Measurements from ENCODE around the gene KANSL1. TPM values are rescaled to one million over a fixed set of nuclear protein-coding genes. Genes with fewer than 3 reads are reported as not detected.

KANSL1 gene
- total RNA-seq, 2 experiments from 2014 or later = 54.4 to 55.3 TPM

DNA sequence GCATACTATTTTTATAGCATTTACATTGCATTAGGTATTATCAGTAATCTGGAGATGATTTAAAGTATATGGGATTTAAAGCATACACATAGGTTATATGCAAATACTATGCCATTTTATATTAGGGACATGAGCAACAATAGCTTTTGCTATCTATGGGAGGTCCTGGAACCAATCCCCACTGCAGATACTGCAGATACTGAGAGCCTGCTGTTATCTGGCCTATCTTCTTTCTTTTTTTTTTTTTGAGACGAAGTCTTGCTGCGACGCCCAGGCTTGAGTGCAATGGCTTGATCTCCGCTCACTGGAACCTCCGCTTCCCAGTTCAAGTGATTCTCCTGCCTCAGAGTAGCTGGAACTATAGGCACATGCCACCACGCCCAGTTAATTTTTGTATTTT lies 156.7 kb downstream of the KANSL1 start:
- Mint-ChIP-seq H3K4me3 (no peak overlapping the region), H3K9me3 (no peaks in the 10 kb centered on the region), H3K27me3 (no peaks in the 10 kb centered on the region), H3K4me1 (ENCODE audit: low read depth) (peaks cover 15% of the 10 kb centered on the region), H3K27ac (peak overlapping the region; percentile 49), H3K36me3 (ENCODE audit: low read depth) (peaks cover 48% of the 10 kb centered on the region)
- DNase-seq (no peak), ATAC-seq (no peak)
- intact Hi-C loops (cut with micrococcal nuclease) = no loop called here
- TF ChIP-seq, protein P1, sequence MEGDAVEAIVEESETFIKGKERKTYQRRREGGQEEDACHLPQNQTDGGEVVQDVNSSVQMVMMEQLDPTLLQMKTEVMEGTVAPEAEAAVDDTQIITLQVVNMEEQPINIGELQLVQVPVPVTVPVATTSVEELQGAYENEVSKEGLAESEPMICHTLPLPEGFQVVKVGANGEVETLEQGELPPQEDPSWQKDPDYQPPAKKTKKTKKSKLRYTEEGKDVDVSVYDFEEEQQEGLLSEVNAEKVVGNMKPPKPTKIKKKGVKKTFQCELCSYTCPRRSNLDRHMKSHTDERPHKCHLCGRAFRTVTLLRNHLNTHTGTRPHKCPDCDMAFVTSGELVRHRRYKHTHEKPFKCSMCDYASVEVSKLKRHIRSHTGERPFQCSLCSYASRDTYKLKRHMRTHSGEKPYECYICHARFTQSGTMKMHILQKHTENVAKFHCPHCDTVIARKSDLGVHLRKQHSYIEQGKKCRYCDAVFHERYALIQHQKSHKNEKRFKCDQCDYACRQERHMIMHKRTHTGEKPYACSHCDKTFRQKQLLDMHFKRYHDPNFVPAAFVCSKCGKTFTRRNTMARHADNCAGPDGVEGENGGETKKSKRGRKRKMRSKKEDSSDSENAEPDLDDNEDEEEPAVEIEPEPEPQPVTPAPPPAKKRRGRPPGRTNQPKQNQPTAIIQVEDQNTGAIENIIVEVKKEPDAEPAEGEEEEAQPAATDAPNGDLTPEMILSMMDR (IDR thresholded peaks at IDR 0.05) = no peak
- CTCF ChIA-PET = interaction anchor here (4.6 kb wide), 1 partner anchor 8 kb away, joined by 30 read pairs; no protein-coding TSS in a partner anchor
- POLR2A ChIA-PET = interaction anchor here (0.6 kb wide), 2 partner anchors 46 to 141 kb away, joined by 3 to 4 read pairs; no protein-coding TSS in a partner anchor

DNA sequence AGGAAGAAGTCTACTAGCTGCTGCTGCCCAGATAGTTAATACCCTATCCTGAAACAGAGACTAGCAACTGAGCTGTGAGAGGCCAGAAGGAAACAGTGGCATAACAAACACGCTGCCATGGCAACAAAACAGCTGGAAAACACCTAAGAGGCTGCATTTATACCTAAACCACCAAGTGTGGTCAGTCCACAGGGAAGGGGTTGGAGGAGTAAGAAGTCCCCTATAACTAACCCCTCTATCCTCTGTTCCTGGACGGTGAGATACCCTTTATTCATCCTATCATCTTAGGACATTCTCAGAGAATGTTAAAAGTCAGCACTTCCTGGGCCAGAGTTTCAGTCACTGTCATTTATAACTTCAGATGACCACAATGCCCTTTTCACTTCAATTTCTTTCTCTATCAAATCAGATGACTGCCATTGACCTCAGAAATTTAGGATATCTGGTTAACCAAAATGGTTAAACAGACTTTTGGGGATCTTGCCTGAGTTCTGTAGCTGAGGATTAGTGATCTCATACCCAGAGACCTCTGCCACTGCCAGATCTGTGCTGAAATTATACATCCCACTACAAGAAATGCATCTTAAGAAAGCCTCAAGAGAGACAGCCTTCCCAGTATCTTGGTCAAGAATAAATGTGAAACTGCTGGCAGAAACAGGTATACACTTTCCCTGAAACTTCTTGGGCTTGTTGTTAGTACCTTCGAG lies 158.0 kb downstream of the KANSL1 start:
- DNase-seq = peak; percentile 58
- Mint-ChIP-seq H3K27ac (peak overlapping the region; percentile 37), H3K27me3 (no peaks in the 10 kb centered on the region), H3K36me3 (ENCODE audit: low read depth) (peaks cover 54% of the 10 kb centered on the region), H3K4me1 (ENCODE audit: low read depth) (peaks cover 15% of the 10 kb centered on the region), H3K9me3 (no peaks in the 10 kb centered on the region), H3K4me3 (no peak overlapping the region)
- intact Hi-C loops (cut with micrococcal nuclease) = no loop called here
- ATAC-seq = peak; percentile 60
- ChIA-PET POLR2A (no interaction called here), CTCF (interaction anchor here (1.0 to 4.6 kb wide), 3 partner anchors 9 to 178 kb away, joined by 3 to 30 read pairs (median 3); no protein-coding TSS in a partner anchor)
- TF ChIP-seq, protein P1 (IDR thresholded peaks at IDR 0.05) = no peak

DNA sequence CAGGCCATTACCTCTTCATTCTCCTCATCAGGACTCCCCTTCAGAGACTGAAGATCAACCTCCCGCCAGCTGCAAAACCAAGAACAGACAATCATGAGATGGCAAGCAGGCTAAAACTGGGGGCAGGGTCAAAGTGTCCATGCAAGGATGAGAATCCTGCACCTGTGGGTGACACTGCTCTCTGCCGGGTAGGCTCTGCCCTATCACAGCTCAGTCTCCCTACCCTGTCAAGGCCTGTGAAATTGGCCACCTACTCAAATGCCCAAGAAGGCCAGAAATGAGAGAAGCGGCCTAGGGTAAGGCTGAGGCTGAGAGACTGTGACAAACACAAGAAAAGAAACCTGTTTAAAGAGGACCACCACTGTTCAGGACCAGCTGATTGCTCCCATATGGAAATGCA lies 159.8 kb downstream of the KANSL1 start:
- Mint-ChIP-seq H3K4me1 (ENCODE audit: low read depth) (peaks cover 21% of the 10 kb centered on the region), H3K4me3 (no peak overlapping the region), H3K36me3 (ENCODE audit: low read depth) (peaks cover 53% of the 10 kb centered on the region), H3K9me3 (no peaks in the 10 kb centered on the region), H3K27me3 (no peaks in the 10 kb centered on the region), H3K27ac (no peak overlapping the region)
- TF ChIP-seq, protein P1 (IDR thresholded peaks at IDR 0.05) = no peak
- CTCF ChIA-PET = interaction anchor here (1.1 to 4.6 kb wide), 4 partner anchors 9 to 86 kb away, joined by 3 to 30 read pairs (median 4); no protein-coding TSS in a partner anchor
- no peak for DNase-seq
- no peak for ATAC-seq
- intact Hi-C loops (cut with micrococcal nuclease) = no loop called here
- POLR2A ChIA-PET = interaction anchor here (0.6 to 1.4 kb wide), 4 partner anchors 10 to 163 kb away, joined by 3 to 4 read pairs (median 3); no protein-coding TSS in a partner anchor

DNA sequence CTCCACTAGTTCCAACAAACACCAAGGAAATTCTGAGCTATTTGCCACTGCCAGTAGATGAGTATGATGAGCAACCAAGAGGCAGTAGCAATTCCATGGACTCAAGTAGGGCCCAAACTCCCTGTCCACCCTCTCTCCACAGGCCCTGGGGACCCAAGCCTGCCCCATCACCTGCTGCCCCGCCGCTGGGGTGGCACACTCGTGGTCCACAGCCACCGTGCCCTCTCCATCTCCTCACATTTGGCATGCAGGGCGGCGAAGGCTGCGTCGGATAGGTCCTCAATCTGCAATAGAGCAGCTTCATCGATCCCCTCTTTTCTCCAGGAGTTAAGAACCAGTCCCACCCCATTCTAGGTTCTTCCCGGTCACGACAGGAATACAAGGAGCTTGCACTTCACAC lies 160.3 kb downstream of the KANSL1 start:
- ChIA-PET CTCF (interaction anchor here (0.8 to 4.6 kb wide), 4 partner anchors 10 to 180 kb away, joined by 3 to 30 read pairs (median 4); no protein-coding TSS in a partner anchor), POLR2A (interaction anchor here (0.6 to 1.4 kb wide), 3 partner anchors 11 to 164 kb away, joined by 3 to 4 read pairs (median 3); no protein-coding TSS in a partner anchor)
- TF ChIP-seq, protein P1 (IDR thresholded peaks at IDR 0.05) = no peak
- H3K27ac Mint-ChIP-seq = no peak overlapping the region
- peaks cover 48% of the 10 kb centered on the region for H3K36me3 Mint-ChIP-seq (ENCODE audit: low read depth)
- intact Hi-C loops (cut with micrococcal nuclease) = no loop called here
- H3K4me1 Mint-ChIP-seq (ENCODE audit: low read depth) = peaks cover 24% of the 10 kb centered on the region
- no peak overlapping the region for H3K4me3 Mint-ChIP-seq
- ATAC-seq (no peak), DNase-seq (no peak)
- no peaks in the 10 kb centered on the region for H3K27me3 Mint-ChIP-seq
- H3K9me3 Mint-ChIP-seq = no peaks in the 10 kb centered on the region

DNA sequence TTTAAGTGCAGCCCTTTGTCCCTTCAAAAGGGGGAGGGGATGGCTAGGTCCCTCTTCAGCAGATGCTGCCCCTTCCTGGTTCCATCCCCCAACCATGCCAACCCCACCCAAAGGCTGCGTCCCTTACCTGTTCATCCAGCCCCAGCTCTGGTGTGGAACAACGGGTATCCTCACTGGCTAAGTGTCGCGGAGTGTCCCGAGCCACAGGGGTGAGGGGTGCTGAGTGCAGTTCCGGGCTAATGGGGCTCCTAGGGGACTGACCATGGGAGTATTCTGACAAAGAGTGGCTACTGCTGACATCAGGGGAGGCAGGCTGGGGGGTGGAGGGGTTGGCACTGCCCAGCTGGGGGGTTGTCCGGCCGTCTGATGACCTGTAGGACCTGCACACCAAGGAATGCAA lies 161.3 kb downstream of the KANSL1 start:
- H3K9me3 Mint-ChIP-seq = no peaks in the 10 kb centered on the region
- no peaks in the 10 kb centered on the region for H3K27me3 Mint-ChIP-seq
- TF ChIP-seq, protein P1 (IDR thresholded peaks at IDR 0.05) = no peak
- H3K4me3 Mint-ChIP-seq = no peak overlapping the region
- POLR2A ChIA-PET = interaction anchor here (1.3 kb wide), 1 partner anchor 12 kb away, joined by 3 read pairs; no protein-coding TSS in a partner anchor
- CTCF ChIA-PET = interaction anchor here (0.8 to 4.6 kb wide), 3 partner anchors 13 to 181 kb away, joined by 3 to 30 read pairs (median 5); no protein-coding TSS in a partner anchor
- intact Hi-C loops (cut with micrococcal nuclease) = no loop called here
- peaks cover 24% of the 10 kb centered on the region for H3K4me1 Mint-ChIP-seq (ENCODE audit: low read depth)
- no peak overlapping the region for H3K27ac Mint-ChIP-seq
- no peak for ATAC-seq
- peaks cover 43% of the 10 kb centered on the region for H3K36me3 Mint-ChIP-seq (ENCODE audit: low read depth)
- no peak for DNase-seq
